HepG2 (cell line): ENCODE data around the gene ATG9A. TPM values are rescaled to one million over a fixed set of nuclear protein-coding genes. Genes with fewer than 3 reads are reported as not detected.

ENCODE experiments used
- ATAC-seq: fragments of 200-7000 bp; cut with Tn5 transposase; 3 replicates; pipeline ENCODE4 v1.9.1; 2020; ENCODE audit warnings: mild to moderate bottlenecking, moderate library complexity
- BruUV-seq: library from RNA; stranded (reverse); fragments of 400-500 nt; replicated peaks from 2 replicates; lab custom pipeline; 2021; lab: Mats Ljungman, UMichigan
- CTCF ChIA-PET: fragments of 300-600 bp; formaldehyde crosslinking; extraction: SDS; loops from one replicate; lab custom pipeline; 2021; ENCODE audit warnings: low total read pairs, inconsistent platforms, low intra/inter-chr PET ratio; lab: Yijun Ruan, JAX
- POLR2A ChIA-PET: fragments of 350-600 bp; sonication (Branson Sonifier 250); formaldehyde crosslinking; loops from one replicate; lab custom pipeline; 2020; ENCODE audit warnings: antibody characterized with exemption, inconsistent platforms; lab: Yijun Ruan, JAX
- DNase-seq: peaks from one replicate; pipeline ENCODE4 v3.0.0-alpha.2; 2015; ENCODE audit warnings: low spot score
- FAIRE-seq: peaks from 3 replicates; lab custom pipeline; 2011; peaks lifted over from hg19 to GRCh38; lab: Jason Lieb, UNC
- H2AFZ ChIP-seq: one replicate; pipeline ENCODE4 v1.6.1; 2011; ENCODE audit warnings: low read length, inconsistent platforms
- H3K27ac ChIP-seq: fragments of 300-600 bp; 3 replicates; pipeline ENCODE4 v1.8.0; 2011; ENCODE audit warnings: mixed run types, mild to moderate bottlenecking, mixed read lengths, low read length, inconsistent platforms; ENCODE audit not compliant: insufficient read depth; ENCODE audit errors: extremely low read length
- H3K27me3 ChIP-seq, 2 experiments: fragments of 200-600 bp in 1 of 2; 2 replicates in 1 of 2; 3 replicates in 1 of 2; pipeline versions ENCODE4 v1.6.0 to v1.8.0; 2011; ENCODE audit warnings: low read length in 2 of 2, mild to moderate bottlenecking in 2 of 2, moderate library complexity in 2 of 2, inconsistent platforms in 1 of 2; ENCODE audit not compliant: insufficient read depth in 2 of 2, control insufficient read depth in 1 of 2
- H3K36me3 ChIP-seq, 2 experiments: fragments of 200-600 bp in 1 of 2; replicated peaks in 1 of 2; 2 replicates in 1 of 2; 3 replicates in 1 of 2; pipeline versions ENCODE4 v1.5.1 to v1.8.0; 2011; ENCODE audit warnings: low read length in 2 of 2, inconsistent platforms in 1 of 2; ENCODE audit not compliant: insufficient read depth in 2 of 2, control insufficient read depth in 1 of 2
- H3K4me1 ChIP-seq: 2 replicates; pipeline ENCODE4 v1.5.1; 2012; ENCODE audit warnings: low read length, inconsistent platforms; ENCODE audit not compliant: insufficient read depth
- H3K4me2 ChIP-seq: 2 replicates; pipeline ENCODE4 v1.6.0; 2011; ENCODE audit warnings: low read depth, low read length, inconsistent platforms
- H3K4me3 ChIP-seq, 3 experiments: fragments of 200-600 bp in 1 of 3; sonication (generic), shearing (Covaris generic) in 1 of 3; replicated peaks in 1 of 3; 2 replicates each; pipeline ENCODE4 v1.5.1; 2011 to 2016; ENCODE audit warnings: low read length in 3 of 3, inconsistent platforms in 2 of 3, low read depth in 2 of 3, mild to moderate bottlenecking in 2 of 3, control low read depth in 1 of 3, mixed read lengths in 1 of 3; ENCODE audit not compliant: insufficient read depth in 1 of 3
- H3K79me2 ChIP-seq: one replicate; pipeline ENCODE4 v1.6.1; 2011; ENCODE audit warnings: low read length, inconsistent platforms; ENCODE audit not compliant: insufficient read depth
- H3K9ac ChIP-seq: 2 replicates; pipeline ENCODE4 v1.6.0; 2011; ENCODE audit warnings: mild to moderate bottlenecking, low read depth, low read length, inconsistent platforms; ENCODE audit not compliant: insufficient read depth
- H3K9me3 ChIP-seq: 2 replicates; pipeline ENCODE4 v1.5.1; 2012; ENCODE audit warnings: mild to moderate bottlenecking, low read length
- H4K20me1 ChIP-seq: 2 replicates; pipeline ENCODE4 v1.6.0; 2011; ENCODE audit warnings: inconsistent platforms, mild to moderate bottlenecking, low read length, moderate library complexity; ENCODE audit not compliant: insufficient read depth
- RBFOX2 ChIP-seq: fragments of 200-400 bp; formaldehyde crosslinking; IDR thresholded peaks from 2 replicates; pipeline ENCODE4 v1.6.1; 2017; ENCODE audit warnings: low read depth, mild to moderate bottlenecking, low read length
- SP5 ChIP-seq: IDR thresholded peaks from 2 replicates; pipeline ENCODE4 v1.6.1; 2016; ENCODE audit warnings: low read depth, borderline replicate concordance
- ZSCAN22 ChIP-seq: sonication (generic); formaldehyde crosslinking; IDR thresholded peaks from 2 replicates; pipeline ENCODE4 v1.4.0; 2020; ENCODE audit warnings: mild to moderate bottlenecking, missing genetic modification reagents
- ZSCAN25 ChIP-seq: sonication (generic); formaldehyde crosslinking; IDR thresholded peaks from 2 replicates; pipeline ENCODE4 v1.8.0; 2022; ENCODE audit warnings: mild to moderate bottlenecking, missing genetic modification reagents
- WGBS: methylation state at CpG from one replicate; pipeline ENCODE4 v1.1.6; 2017; ENCODE audit warnings: low lambda C conversion rate; 5-methylcytosine and 5-hydroxymethylcytosine counted together
- in situ Hi-C: cut with HindIII; loops from 2 replicates; pipeline ENCODE4 v1.10.0; 2017; ENCODE audit warnings: low pct_unique_long_range_greater_than_20kb; ENCODE audit not compliant: extremely low pct_ligation_motif_present
- intact Hi-C: fragments of 100-400 bp; cut with micrococcal nuclease; formaldehyde crosslinking; loops from one replicate; pipeline ENCODE4 v1.10.0; 2022; ENCODE audit not compliant: unreplicated experiment
- polyA plus RNA-seq, 8 experiments: library from polyadenylated mRNA; depleted of rRNA in 3 of 8; stranded (reverse) in 7 of 8; unstranded in 1 of 8; fragments of >200 nt; fragmentation: Illumina TruSeq in 4 of 8; extraction: Trizol in 4 of 8; gene quantifications; 2 replicates each; pipeline versions ENCODE4 v1.2.1 to v1.2.3, GENCODE V29; 2011 to 2016; ENCODE audit warnings: low read depth in 4 of 8, missing spikeins in 1 of 8, mixed read lengths in 1 of 8; ENCODE audit not compliant: insufficient read depth in 1 of 8
- total RNA-seq, 5 experiments: library from RNA; depleted of rRNA; stranded (reverse); fragments of >200 nt; fragmentation: Illumina TruSeq; extraction: Trizol; gene quantifications; 2 replicates each; pipeline ENCODE4 v1.2.3, GENCODE V29; 2016; ENCODE audit warnings: low read depth in 1 of 5
- TF ChIP-seq, protein P1 (sequence below): sonication (generic); formaldehyde crosslinking; IDR thresholded peaks from 2 replicates; pipeline ENCODE4 v1.5.1; 2020; ENCODE audit warnings: missing genetic modification reagents, mild to moderate bottlenecking, borderline replicate concordance

ATG9A gene
- total and polyA plus RNA-seq, 2 of the 13 experiments (the other 11 are each of a cell fraction or from before 2014, with no cell fraction given), result 35.0 to 131 TPM

DNA sequence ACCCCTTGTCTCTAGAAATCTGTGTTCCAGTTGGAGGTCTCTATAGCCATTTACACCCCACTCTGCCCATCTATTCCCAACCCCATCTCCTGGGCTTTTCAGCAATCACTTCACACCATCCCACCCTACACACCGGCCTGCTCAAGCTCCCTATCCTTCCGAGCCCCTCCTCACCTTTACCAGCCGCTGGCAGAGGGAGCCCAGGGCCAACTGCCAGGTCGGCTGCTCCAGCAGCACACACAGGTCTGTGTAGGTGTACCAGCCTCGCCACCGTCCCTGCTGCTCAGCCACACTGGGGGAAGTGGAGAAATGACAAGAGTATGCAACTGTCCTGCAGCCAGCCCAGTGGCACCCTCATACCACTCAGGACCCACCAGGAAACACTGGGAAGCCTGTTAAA, 56.3 kb downstream of the ATG9A start:
- no peak overlapping the region for H3K4me3 ChIP-seq
- BruUV-seq, result no TSS peak
- H3K4me1 ChIP-seq, result peaks cover 40% of the 10 kb centered on the region
- ATAC-seq (no peak), FAIRE-seq (no peak), DNase-seq (no peak)
- intact Hi-C loops (no loop called here), in situ Hi-C loops (loop anchor here (5.0 kb wide), 2 partner anchors 34 to 124 kb away; partner anchors contain the start of gene ZFAND2B)
- no peak overlapping the region for H3K4me2 ChIP-seq
- no peaks in the 10 kb centered on the region for H3K27me3 ChIP-seq
- H3K36me3 ChIP-seq, result peaks cover 7 to 23% of the 10 kb centered on the region in 2 experiments
- H3K9ac ChIP-seq, result no peak overlapping the region
- no peak overlapping the region for H2AFZ ChIP-seq
- H3K9me3 ChIP-seq, result no peaks in the 10 kb centered on the region
- POLR2A ChIA-PET, result interaction anchor here (1.1 to 10.4 kb wide), 3 partner anchors 20 to 76 kb away, joined by 3 to 227 read pairs (median 4); partner anchors contain the start of gene ZFAND2B
- WGBS, result 98% methylated on average over 6 of the region's 6 CpGs
- no peak for TF ChIP-seq ZSCAN22
- TF ChIP-seq SP5 (CRISPR knock-in tag), result no peak
- peak; percentile 40; the same call in 1 of the 2 replicates for TF ChIP-seq RBFOX2
- TF ChIP-seq ZSCAN25, result no peak
- peaks cover 8% of the 10 kb centered on the region for H3K79me2 ChIP-seq
- no peak overlapping the region for H3K27ac ChIP-seq
- no peaks in the 10 kb centered on the region for H4K20me1 ChIP-seq
- CTCF ChIA-PET, result interaction anchor here (2.4 kb wide), 1 partner anchor 38 kb away, joined by 17 read pairs; no protein-coding TSS in a partner anchor

DNA sequence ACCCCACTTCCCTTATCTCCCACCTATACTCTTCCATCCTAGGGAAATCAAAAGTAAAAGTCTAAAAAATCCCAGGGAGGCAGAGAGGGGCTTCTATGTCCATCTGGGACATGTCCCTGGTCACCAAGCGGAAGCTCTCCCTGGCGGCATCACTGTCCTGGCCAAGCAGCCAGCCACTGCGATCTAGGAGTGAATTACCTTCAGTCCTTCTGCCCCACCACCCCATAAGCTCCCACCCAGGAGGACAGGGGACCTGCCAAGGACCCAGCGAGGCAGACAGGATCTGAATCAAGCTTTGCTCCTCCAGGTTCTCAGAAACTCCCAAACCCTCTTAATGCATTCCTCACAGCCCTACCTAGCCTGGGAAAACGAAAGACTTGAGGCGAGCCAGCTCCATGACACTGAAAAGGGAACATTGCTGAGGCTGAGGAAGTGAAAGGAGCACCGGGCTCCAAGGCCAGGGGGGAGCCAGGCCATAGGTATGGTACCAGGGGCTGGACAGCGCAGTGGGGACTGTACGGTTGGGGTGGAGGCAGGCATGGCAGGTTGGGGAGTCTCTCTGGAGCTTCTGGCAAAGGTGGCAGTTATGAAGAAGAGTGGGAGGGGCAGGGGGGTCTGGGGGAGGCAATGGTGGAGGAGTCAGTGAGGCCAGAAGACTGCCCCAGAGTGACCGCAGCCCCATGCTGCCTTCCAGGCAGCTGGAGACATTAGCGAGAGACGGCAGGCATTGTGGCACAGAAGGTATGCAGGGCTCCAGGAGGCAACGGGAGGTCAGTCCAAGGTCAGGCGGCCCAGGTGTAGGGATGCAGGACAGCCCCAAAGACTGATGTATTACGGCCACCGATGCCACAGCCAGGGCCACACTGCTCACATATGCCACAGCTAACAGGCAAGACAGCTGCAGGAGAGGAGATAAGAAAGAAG, 56.9 kb downstream of the ATG9A start:
- H3K36me3 ChIP-seq, result peaks cover 7 to 23% of the 10 kb centered on the region in 2 experiments
- intact Hi-C loops, result no loop called here
- ChIA-PET CTCF (interaction anchor here (1.8 to 2.4 kb wide), 3 partner anchors 36 to 126 kb away, joined by 8 to 17 read pairs (median 11); no protein-coding TSS in a partner anchor), POLR2A (interaction anchor here (1.2 to 10.4 kb wide), 5 partner anchors 9 to 57 kb away, joined by 3 to 227 read pairs (median 5); partner anchors contain the start of genes ANKZF1, ATG9A and ZFAND2B)
- H4K20me1 ChIP-seq, result no peaks in the 10 kb centered on the region
- FAIRE-seq (no peak), ATAC-seq (no peak), DNase-seq (no peak)
- no peaks in the 10 kb centered on the region for H3K9me3 ChIP-seq
- peaks cover 38% of the 10 kb centered on the region for H3K4me1 ChIP-seq
- TF ChIP-seq, protein P1, sequence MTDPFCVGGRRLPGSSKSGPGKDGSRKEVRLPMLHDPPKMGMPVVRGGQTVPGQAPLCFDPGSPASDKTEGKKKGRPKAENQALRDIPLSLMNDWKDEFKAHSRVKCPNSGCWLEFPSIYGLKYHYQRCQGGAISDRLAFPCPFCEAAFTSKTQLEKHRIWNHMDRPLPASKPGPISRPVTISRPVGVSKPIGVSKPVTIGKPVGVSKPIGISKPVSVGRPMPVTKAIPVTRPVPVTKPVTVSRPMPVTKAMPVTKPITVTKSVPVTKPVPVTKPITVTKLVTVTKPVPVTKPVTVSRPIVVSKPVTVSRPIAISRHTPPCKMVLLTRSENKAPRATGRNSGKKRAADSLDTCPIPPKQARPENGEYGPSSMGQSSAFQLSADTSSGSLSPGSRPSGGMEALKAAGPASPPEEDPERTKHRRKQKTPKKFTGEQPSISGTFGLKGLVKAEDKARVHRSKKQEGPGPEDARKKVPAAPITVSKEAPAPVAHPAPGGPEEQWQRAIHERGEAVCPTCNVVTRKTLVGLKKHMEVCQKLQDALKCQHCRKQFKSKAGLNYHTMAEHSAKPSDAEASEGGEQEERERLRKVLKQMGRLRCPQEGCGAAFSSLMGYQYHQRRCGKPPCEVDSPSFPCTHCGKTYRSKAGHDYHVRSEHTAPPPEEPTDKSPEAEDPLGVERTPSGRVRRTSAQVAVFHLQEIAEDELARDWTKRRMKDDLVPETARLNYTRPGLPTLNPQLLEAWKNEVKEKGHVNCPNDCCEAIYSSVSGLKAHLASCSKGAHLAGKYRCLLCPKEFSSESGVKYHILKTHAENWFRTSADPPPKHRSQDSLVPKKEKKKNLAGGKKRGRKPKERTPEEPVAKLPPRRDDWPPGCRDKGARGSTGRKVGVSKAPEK, result no peak
- peak; percentile 46 for TF ChIP-seq RBFOX2
- no peak overlapping the region for H3K4me2 ChIP-seq
- BruUV-seq, result no TSS peak
- H3K4me3 ChIP-seq, result no peak overlapping the region
- no peak overlapping the region for H3K27ac ChIP-seq
- H3K9ac ChIP-seq, result no peak overlapping the region
- in situ Hi-C loops, result loop anchor here (5.0 kb wide), 2 partner anchors 35 to 125 kb away; partner anchors contain the start of gene ZFAND2B
- H3K27me3 ChIP-seq, result peaks cover 0 to 2% of the 10 kb centered on the region in 2 experiments; a peak in 1 of 5 replicates
- no peak overlapping the region for H2AFZ ChIP-seq
- H3K79me2 ChIP-seq, result peaks cover 8% of the 10 kb centered on the region
- 92% methylated on average over 16 of the region's 16 CpGs for WGBS
